HG02943 (cell line): ENCODE measurements around the gene AGR2.

Experiments used
- ATAC-seq: cut with Tn5 transposase; IDR thresholded peaks from one replicate; pipeline ENCODE4 v1.9.1; 2021; ENCODE audit warnings: mild to moderate bottlenecking, low read depth, moderate library complexity; ENCODE audit not compliant: unreplicated experiment

AGR2 gene

GRCh38 chr7:16813232-16813616 lies 8.4 kb upstream of the AGR2 start:
- no peak for ATAC-seq

DNA sequence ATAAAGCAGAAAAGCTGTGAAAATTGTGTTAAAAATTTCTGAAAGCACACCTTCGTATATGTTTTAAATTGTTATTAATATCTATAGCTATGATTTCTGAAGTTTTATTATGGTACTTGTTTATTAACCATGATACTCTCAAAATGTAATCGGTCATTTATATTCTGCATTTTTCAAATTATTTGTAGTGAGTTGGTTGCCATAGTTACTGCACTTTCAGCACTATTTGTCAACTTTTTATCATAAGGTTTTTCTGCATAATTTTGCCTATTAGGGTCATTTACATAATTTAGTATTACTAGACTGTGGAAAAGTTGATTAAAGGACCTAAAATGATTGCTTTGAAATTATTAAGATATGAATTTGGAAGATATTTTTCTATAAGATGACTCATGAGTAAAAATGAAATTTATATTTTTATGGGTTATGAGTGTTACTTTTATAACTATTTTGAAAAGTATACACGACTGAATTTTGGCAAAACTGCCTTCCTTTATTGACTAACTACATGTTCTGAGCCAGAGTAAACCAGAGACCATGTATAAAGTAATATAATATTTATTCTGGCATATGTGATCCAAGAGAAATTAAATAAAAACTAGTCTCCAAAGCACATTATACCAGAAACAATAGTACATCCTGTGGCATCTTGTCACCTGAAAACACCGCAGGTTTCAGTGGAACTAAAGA lies 7.9 kb upstream of the AGR2 start:
- ATAC-seq: no peak

GRCh38 chr7:16811551-16811950 lies 6.8 kb upstream of the AGR2 start:
- no peak for ATAC-seq

GRCh38 chr7:16810573-16810972 lies 5.8 kb upstream of the AGR2 start:
- no peak for ATAC-seq

- ATAC-seq: no peak
Observed at GRCh38 chr7:16810112-16810511, 5.3 kb upstream of the AGR2 start.

- ATAC-seq: no peak
Observed at GRCh38 chr7:16805441-16805840, 642 bp upstream of the AGR2 start.

DNA sequence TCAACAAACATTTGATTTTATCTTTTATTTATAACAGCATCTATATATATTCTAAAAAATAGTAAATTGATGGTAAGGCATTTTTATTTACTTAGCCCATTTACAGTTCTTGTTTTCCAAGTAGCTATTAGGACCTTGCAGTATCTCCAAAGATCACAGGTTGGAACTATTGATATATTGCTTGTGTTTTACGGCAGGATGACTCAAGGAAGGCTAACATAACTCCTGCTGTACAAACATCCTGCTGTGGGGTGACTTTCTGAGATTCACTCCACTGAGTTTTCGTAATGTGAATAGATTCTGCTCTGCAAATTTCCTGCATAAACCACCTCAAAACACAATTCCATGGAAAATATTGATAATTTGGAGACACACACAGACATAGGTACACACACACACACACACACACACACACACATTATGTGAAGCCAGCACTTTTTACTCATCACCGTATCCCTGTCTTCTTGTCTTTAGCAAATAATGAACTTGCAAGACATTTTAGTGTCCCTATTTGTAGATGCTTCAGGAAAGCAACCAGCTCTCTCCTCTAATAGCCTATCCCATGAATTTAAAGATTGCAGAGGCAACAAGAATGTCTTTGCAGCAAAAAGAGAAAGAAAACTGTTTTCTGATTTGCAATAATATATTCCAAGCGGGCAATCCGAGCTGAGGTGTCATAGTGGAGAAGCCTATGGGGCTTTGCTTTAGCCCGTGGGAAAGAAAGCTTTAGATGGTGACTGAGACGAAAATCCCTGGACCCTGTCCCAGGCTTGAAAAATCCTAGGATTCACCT lies 722 bp downstream of the AGR2 start:
- no peak for ATAC-seq

GRCh38 chr7:16803125-16803524 lies 1.7 kb downstream of the AGR2 start:
- ATAC-seq: no peak

- no peak for ATAC-seq
Observed at GRCh38 chr7:16801579-16801978, 3.2 kb downstream of the AGR2 start.

- no peak for ATAC-seq
Observed at GRCh38 chr7:16801111-16801542, 3.7 kb downstream of the AGR2 start.

DNA sequence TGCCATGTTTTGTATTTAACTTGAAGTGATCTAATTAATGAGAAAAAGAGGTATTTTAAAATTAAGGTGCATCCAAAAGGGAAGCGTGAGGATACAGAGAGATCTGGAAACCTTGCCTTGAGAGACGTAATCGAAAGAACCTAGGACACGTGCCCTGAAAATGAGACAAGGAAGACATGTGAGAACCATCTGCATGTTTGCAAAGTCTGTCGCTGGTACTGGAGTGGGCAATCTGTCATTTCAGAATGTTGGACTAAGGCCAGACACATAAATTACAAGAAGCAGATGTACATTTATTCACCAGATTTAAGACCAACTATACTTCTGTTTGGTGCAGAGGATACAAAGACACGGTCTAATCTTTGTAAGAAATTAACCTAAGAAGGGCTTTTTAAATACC lies 9.2 kb downstream of the AGR2 start:
- no peak for ATAC-seq

DNA sequence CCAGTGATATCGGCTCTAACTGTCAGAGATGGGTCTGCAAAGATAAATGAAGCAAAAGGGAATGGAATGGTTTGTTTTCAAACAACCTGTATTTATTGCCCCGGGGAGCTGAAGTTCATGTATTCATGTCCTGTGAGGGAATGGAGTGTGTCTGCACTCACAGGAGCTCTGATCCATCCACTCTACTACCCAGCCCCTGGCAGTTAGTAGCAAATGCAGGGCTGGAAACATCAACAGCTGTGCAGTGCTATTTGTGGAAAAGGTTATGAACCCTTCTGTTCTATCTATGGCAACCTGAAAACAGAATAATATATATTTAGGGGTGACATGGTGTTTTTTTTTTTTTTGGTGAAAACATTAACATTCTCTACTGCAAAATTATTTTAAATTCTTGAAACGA lies 9.8 kb downstream of the AGR2 start:
- no peak for ATAC-seq

DNA sequence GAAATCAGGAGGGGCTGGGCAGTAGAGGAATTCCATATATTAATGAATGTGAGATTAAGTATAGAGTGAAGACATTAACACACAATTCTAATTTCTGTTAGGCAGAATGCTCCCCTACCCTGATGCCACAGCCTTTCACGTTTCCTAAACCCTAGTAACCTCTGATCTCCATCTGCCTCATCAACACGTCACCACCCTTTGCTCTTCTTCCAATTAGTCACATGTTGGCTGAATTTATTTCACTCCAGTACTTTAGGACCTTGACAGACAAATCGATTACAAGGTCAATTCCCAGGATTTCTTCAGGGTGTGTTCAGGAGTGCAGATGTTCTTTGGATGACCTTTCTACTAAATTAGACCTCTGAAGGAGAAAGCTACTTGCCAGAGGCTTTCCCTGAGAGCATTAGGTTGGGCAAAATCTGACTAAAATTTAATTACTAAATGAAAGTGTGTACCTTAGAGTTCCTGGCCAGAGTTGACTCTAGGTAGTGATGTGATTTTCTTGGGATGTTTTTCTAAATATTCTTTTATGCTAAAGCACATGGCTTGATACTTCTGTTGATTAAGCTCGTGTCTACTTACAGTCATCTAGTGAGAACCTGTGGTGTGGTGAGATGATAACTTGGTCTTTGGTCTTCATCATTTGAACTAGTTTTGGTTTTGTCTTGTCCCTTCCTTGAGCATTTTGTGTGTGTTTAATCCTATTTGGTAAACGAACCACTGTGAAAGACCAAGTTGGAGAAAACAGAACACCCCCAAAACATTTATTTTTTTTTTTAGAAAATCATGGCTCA lies 12.7 kb downstream of the AGR2 start:
- no peak for ATAC-seq

GRCh38 chr7:16791071-16791470 lies 13.7 kb downstream of the AGR2 start:
- no peak for ATAC-seq

DNA sequence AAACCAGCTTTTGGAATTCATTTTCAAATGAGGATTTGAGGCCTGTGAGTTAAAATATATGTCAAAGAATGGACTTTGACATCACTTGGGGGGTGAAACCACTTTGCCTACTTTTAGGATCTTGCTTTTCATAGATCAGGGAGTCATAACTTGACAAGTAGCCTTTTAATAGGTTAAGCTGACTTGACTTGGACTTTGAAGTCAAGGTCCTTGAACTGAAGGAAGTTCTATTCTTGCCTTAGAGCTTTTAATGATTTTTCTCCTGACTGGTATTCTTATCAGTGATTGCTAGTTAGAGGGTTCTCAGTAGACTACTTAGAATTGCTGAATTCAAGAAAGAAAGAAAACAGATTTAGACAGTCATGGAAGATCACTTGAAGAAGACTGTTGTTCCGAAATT lies 17.7 kb downstream of the AGR2 start:
- no peak for ATAC-seq

GRCh38 chr7:16786257-16786656 lies 18.5 kb downstream of the AGR2 start:
- ATAC-seq: no peak

GRCh38 chr7:16785846-16786245 lies 19.0 kb downstream of the AGR2 start:
- ATAC-seq: no peak

- ATAC-seq: no peak
Observed at GRCh38 chr7:16785321-16785720, 19.5 kb downstream of the AGR2 start.

GRCh38 chr7:16780596-16780995 lies 24.2 kb downstream of the AGR2 start:
- no peak for ATAC-seq

GRCh38 chr7:16779051-16779450 lies 25.7 kb downstream of the AGR2 start:
- no peak for ATAC-seq

DNA sequence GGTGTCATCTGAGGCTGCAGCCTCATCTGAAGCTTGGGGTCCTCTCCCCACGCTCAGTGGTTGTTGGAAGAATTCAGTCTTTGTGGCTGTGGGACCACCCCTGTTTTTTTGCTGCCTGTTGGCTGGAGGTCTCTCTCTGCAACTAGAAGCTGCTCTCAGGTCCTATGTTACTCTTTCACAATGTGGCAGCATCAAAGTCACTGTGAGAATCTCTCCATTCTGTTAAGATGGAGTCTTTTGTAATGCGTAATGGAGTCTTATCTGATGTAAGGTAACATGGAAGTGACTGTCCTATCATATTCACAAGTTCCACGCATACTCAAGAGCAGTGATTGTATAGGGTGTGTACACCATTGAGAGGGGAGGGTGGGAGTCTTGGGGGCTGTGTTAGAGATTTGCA lies 26.3 kb downstream of the AGR2 start:
- no peak for ATAC-seq
